Suprapubic skin (tissue), 3 donors: ENCODE results near the gene CD8A.

Experiments
- EP300 ChIP-seq: sonication (generic); formaldehyde crosslinking; IDR thresholded peaks from one replicate; pipeline ENCODE4 v1.6.1; 2017; ENCODE audit warnings: antibody characterized with exemption
- POLR2A ChIP-seq, 2 donors: fragments of 450-650 bp; IDR thresholded peaks; one replicate each; pipeline ENCODE4 v1.6.1; 2017; ENCODE audit warnings: antibody characterized with exemption in 2 of 2, mild to moderate bottlenecking in 2 of 2, moderate library complexity in 2 of 2
- TF ChIP-seq, protein P1 (sequence below), 2 donors: fragments of 200-600 bp in 1 of 2; fragments of 450-650 bp in 1 of 2; sonication (generic) in 1 of 2; IDR thresholded peaks; one replicate each; pipeline ENCODE4 v1.5.1; 2016 to 2019; ENCODE audit warnings: antibody characterized with exemption in 2 of 2, mild to moderate bottlenecking in 1 of 2, moderate library complexity in 1 of 2

- TF ChIP-seq EP300 (no peak), POLR2A (IDR thresholded peaks at IDR 0.05) (no peak)
- TF ChIP-seq, protein P1, sequence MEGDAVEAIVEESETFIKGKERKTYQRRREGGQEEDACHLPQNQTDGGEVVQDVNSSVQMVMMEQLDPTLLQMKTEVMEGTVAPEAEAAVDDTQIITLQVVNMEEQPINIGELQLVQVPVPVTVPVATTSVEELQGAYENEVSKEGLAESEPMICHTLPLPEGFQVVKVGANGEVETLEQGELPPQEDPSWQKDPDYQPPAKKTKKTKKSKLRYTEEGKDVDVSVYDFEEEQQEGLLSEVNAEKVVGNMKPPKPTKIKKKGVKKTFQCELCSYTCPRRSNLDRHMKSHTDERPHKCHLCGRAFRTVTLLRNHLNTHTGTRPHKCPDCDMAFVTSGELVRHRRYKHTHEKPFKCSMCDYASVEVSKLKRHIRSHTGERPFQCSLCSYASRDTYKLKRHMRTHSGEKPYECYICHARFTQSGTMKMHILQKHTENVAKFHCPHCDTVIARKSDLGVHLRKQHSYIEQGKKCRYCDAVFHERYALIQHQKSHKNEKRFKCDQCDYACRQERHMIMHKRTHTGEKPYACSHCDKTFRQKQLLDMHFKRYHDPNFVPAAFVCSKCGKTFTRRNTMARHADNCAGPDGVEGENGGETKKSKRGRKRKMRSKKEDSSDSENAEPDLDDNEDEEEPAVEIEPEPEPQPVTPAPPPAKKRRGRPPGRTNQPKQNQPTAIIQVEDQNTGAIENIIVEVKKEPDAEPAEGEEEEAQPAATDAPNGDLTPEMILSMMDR (IDR thresholded peaks at IDR 0.05), result no peak
These were observed 22.3 kb downstream of the CD8A start for GRCh38 chr2:86768189-86768949.
